Breast epithelium (tissue), 4 donors: ENCODE measurements around the gene LDAH. TPM values are rescaled to one million over a fixed set of nuclear protein-coding genes. Genes with fewer than 3 reads are reported as not detected.

Experiments
- DNase-seq, 2 donors: peaks; one replicate each; pipeline ENCODE4 v3.0.0-alpha.2; 2019; ENCODE audit warnings: low spot score in 2 of 2
- H3K27ac ChIP-seq, 2 donors: fragments of 200-600 bp; sonication (generic) in 1 of 2; one replicate each; pipeline ENCODE4 v1.5.1; 2016 to 2019; ENCODE audit warnings: mild to moderate bottlenecking in 1 of 2
- H3K27me3 ChIP-seq, 2 donors: fragments of 200-600 bp; sonication (generic) in 1 of 2; one replicate each; pipeline versions ENCODE4 v1.5.1 to v1.6.0; 2017 to 2019; ENCODE audit warnings: control low read depth in 1 of 2, mild to moderate bottlenecking in 1 of 2
- H3K36me3 ChIP-seq: fragments of 200-600 bp; one replicate; pipeline ENCODE4 v1.5.1; 2019
- H3K4me1 ChIP-seq, 2 donors: fragments of 200-600 bp; sonication (generic); one replicate each; pipeline ENCODE4 v1.5.1; 2016 to 2019; ENCODE audit warnings: control low read depth in 1 of 2
- H3K4me3 ChIP-seq, 3 donors: fragments of 200-600 bp; sonication (generic); 1 replicate in 2 of 3; 2 replicates in 1 of 3; pipeline ENCODE4 v1.5.1; 2016 to 2019; ENCODE audit warnings: mild to moderate bottlenecking in 3 of 3, moderate library complexity in 2 of 3
- H3K9me3 ChIP-seq, 2 donors: fragments of 200-600 bp; sonication (generic) in 1 of 2; one replicate each; pipeline ENCODE4 v1.5.1; 2016 to 2019; ENCODE audit warnings: control low read depth in 1 of 2
- CTCF ChIP-seq, 3 donors: fragments of 450-650 bp; IDR thresholded peaks; one replicate each; pipeline ENCODE4 v1.5.1; 2016 to 2017; ENCODE audit warnings: antibody characterized with exemption in 3 of 3, mild to moderate bottlenecking in 3 of 3, moderate library complexity in 3 of 3
- POLR2A ChIP-seq: fragments of 450-650 bp; IDR thresholded peaks from one replicate; pipeline ENCODE4 v1.6.1; 2016; ENCODE audit warnings: antibody characterized with exemption, mild to moderate bottlenecking, moderate library complexity
- POLR2AphosphoS5 ChIP-seq, 3 donors: sonication (generic); formaldehyde crosslinking; IDR thresholded peaks; one replicate each; pipeline ENCODE4 v1.6.1; 2017; ENCODE audit warnings: antibody characterized with exemption in 3 of 3
- intact Hi-C: fragments of 100-400 bp; cut with DNase I; formaldehyde crosslinking; loops from one replicate; pipeline ENCODE4 v1.15.1; 2023; ENCODE audit warnings: low total_unique reads
- total RNA-seq, 3 donors: library from RNA; depleted of rRNA; stranded (reverse); fragments of >200 nt; gene quantifications; one replicate each; pipeline ENCODE4 v1.1.0, GENCODE V29; 2016

Gene LDAH
- total RNA-seq, 3 donors from 2014 or later = 12.3 to 17.0 (median 12.5) TPM

GRCh38 chr2:20641123-20641985 lies 181.5 kb downstream of the LDAH start:
- Histone ChIP-seq H3K27ac (peak overlapping the region in 1 of 2 donors; percentile 64), H3K4me1 (peaks cover 0 to 4% of the 10 kb centered on the region in 2 donors), H3K9me3 (no peaks in the 10 kb centered on the region), H3K4me3 (no peak overlapping the region), H3K27me3 (no peaks in the 10 kb centered on the region), H3K36me3 (no peaks in the 10 kb centered on the region)
- DNase-seq = no peak
- TF ChIP-seq CTCF (IDR thresholded peaks at IDR 0.05) = no peak
- TF ChIP-seq POLR2AphosphoS5 (IDR thresholded peaks at IDR 0.05) = peak in 2 of 3 donors; percentile 5 to 28
- TF ChIP-seq POLR2A = no peak
- intact Hi-C loops = loop anchor here (1.0 kb wide), 1 partner anchor 204 kb away; no protein-coding TSS in a partner anchor

GRCh38 chr2:20640411-20641122 lies 182.3 kb downstream of the LDAH start:
- Histone ChIP-seq H3K4me3 (no peak overlapping the region), H3K36me3 (no peaks in the 10 kb centered on the region), H3K4me1 (peaks cover 4 to 6% of the 10 kb centered on the region in 2 donors), H3K27ac (peak overlapping the region in 1 of 2 donors; percentile 50), H3K27me3 (no peaks in the 10 kb centered on the region), H3K9me3 (no peaks in the 10 kb centered on the region)
- intact Hi-C loops = loop anchor here (1.0 kb wide), 1 partner anchor 203 kb away; no protein-coding TSS in a partner anchor
- TF ChIP-seq POLR2AphosphoS5 (IDR thresholded peaks at IDR 0.05) (no peak), CTCF (IDR thresholded peaks at IDR 0.05) (no peak), POLR2A (no peak)
- no peak for DNase-seq

- intact Hi-C loops = no loop called here
- H3K4me3 ChIP-seq = no peak overlapping the region
- H3K27ac ChIP-seq = no peak overlapping the region
- no peak for TF ChIP-seq POLR2AphosphoS5 (IDR thresholded peaks at IDR 0.05)
- no peak for TF ChIP-seq POLR2A
- no peak for TF ChIP-seq CTCF (IDR thresholded peaks at IDR 0.05)
- peaks cover 19 to 21% of the 10 kb centered on the region in 2 donors for H3K4me1 ChIP-seq
- no peak for DNase-seq
- no peaks in the 10 kb centered on the region for H3K36me3 ChIP-seq
- H3K27me3 ChIP-seq = no peaks in the 10 kb centered on the region
- H3K9me3 ChIP-seq = no peaks in the 10 kb centered on the region
Measured at GRCh38 chr2:20638646-20639430, 184.1 kb downstream of the LDAH start.

GRCh38 chr2:20638014-20638413 lies 184.9 kb downstream of the LDAH start:
- DNase-seq = no peak

More at GRCh38 chr2:20638014-20638413, 184.9 kb downstream of the LDAH start:
- TF ChIP-seq POLR2AphosphoS5 (IDR thresholded peaks at IDR 0.05) = no peak
- no peak for TF ChIP-seq CTCF (IDR thresholded peaks at IDR 0.05)
- no peak for TF ChIP-seq POLR2A
- Histone ChIP-seq H3K27ac (peak overlapping the region in 1 of 2 donors; percentile 84), H3K4me1 (peaks cover 20 to 27% of the 10 kb centered on the region in 2 donors), H3K4me3 (no peak overlapping the region), H3K9me3 (no peaks in the 10 kb centered on the region), H3K27me3 (no peaks in the 10 kb centered on the region), H3K36me3 (no peaks in the 10 kb centered on the region)
- intact Hi-C loops = no loop called here
